GM21515 (cell line): ENCODE data around the gene SUGCT.

Experiments
- ATAC-seq: cut with Tn5 transposase; IDR thresholded peaks from one replicate; pipeline ENCODE4 v1.9.1; 2021; ENCODE audit not compliant: unreplicated experiment

Gene SUGCT

GRCh38 chr7:40884241-40884640 is 749.4 kb downstream of the SUGCT start:
- ATAC-seq = no peak

- no peak for ATAC-seq
Measured at GRCh38 chr7:40885503-40885902, 750.7 kb downstream of the SUGCT start.

GRCh38 chr7:40887099-40887498 is 752.3 kb downstream of the SUGCT start:
- ATAC-seq = no peak

GRCh38 chr7:40888499-40888898 is 753.7 kb downstream of the SUGCT start:
- ATAC-seq = no peak

GRCh38 chr7:40889099-40889498 is 754.3 kb downstream of the SUGCT start:
- ATAC-seq = no peak

DNA sequence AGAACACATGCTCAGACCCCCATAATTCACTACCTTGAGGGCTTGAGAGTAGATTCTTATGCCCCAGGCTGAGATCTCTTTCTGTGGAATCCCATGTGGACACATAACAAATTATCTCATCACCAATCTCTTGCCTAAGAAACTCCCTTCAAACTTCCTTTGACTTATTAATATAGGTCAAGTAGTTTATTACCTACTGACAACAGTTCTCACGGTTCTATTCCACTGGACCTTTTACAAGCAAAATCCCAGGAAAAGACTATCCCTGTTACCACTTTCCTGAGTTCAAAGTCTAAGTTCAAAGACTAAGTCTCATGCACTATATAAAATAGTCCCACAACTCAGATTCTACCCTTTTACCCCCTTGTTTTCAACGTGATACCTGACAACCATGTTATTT is 754.7 kb downstream of the SUGCT start:
- no peak for ATAC-seq

GRCh38 chr7:40890088-40890692 is 755.4 kb downstream of the SUGCT start:
- ATAC-seq = no peak

GRCh38 chr7:40891232-40891631 is 756.4 kb downstream of the SUGCT start:
- no peak for ATAC-seq

- ATAC-seq = no peak
Measured at GRCh38 chr7:40899151-40899550, 764.3 kb downstream of the SUGCT start.

GRCh38 chr7:40899636-40900507 is 765.1 kb downstream of the SUGCT start:
- no peak for ATAC-seq

- ATAC-seq = no peak
Measured at GRCh38 chr7:40903872-40904271, 769.1 kb downstream of the SUGCT start.

DNA sequence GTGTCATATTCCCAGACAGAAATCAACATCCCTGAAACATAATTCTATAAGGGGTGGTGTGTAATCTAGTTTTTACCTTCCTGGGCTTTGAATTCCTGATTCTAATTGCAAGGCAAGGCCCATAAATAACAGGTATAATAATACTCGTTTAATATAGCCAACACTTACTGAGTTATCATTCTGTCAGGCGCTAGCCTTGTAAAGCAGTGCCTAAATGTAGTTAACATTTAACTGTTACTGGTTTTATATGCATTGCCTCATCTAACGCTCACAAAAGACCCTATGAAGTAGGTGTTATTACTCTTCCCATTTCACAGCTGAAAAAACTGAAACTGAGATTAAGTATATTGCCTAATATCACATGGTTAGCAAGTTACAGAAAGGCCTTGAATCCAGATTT is 772.5 kb downstream of the SUGCT start:
- no peak for ATAC-seq

DNA sequence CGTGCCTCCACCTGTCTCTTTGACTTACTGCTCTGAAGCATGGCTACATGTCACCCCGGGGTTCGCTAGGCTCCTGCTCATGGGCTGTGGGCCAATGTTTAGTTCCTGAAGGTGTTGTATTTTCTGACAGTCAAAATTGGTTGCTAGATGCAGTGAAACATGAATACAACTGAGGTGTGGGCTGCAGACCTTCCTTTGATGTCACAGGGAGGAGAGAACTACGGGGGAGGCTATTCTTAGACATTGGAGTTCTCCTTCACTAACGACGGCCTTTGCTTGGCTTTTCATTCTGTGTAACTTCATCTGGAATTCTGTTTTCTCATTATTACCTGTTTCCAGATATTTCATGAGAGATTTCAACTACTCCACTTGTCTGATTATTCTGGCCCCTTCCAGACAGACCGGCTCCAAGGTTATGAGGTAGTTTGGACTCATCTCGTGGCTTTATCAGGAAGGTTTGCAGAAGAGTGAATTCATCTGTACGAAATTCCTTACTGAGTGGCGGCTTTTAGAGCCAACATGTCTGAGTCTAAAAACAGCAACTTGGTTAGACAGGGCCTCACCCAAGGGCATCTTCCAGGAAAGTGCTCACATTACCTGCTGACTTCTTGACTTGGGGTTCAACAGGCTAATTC is 774.7 kb downstream of the SUGCT start:
- ATAC-seq = no peak
